Activated T-helper 1 cell treated with anti-CD3 and anti-CD28 coated beads, Interleukin-12 subunit alpha, Interleukin-12 subunit beta, Interleukin-2, Interleukin-4 antibody, amounts not matched to agents 30 ng/mL and 10 ng/mL and 1 ng/mL, durations not matched to agents 14 hours and 24 hours and 36 hours (primary cell): ENCODE data around the gene TERT. TPM values are rescaled to one million over a fixed set of nuclear protein-coding genes. Genes with fewer than 3 reads are reported as not detected.

Source experiments
- DNase-seq: peaks from one replicate; pipeline ENCODE4 v3.0.0; 2021; ENCODE audit warnings: low spot score
- H3K27ac Mint-ChIP-seq: one replicate; pipeline ENCODE4 v1.8.0; 2021; ENCODE audit warnings: mild to moderate bottlenecking, mixed read lengths
- H3K27me3 Mint-ChIP-seq: one replicate; pipeline ENCODE4 v1.8.0; 2022; ENCODE audit warnings: mild to moderate bottlenecking, moderate library complexity, mixed read lengths; ENCODE audit not compliant: insufficient read depth
- H3K36me3 Mint-ChIP-seq: one replicate; pipeline ENCODE4 v1.8.0; 2021; ENCODE audit warnings: low read depth, mixed read lengths
- H3K4me1 Mint-ChIP-seq: one replicate; pipeline ENCODE4 v1.8.0; 2021; ENCODE audit warnings: low read depth, mixed read lengths
- H3K4me3 Mint-ChIP-seq: one replicate; pipeline ENCODE4 v1.8.0; 2021; ENCODE audit warnings: mild to moderate bottlenecking, moderate library complexity, mixed read lengths
- H3K9me3 Mint-ChIP-seq: one replicate; pipeline ENCODE4 v1.8.0; 2021; ENCODE audit warnings: mixed read lengths
- intact Hi-C: fragments of 100-400 bp; cut with micrococcal nuclease; formaldehyde crosslinking; loops from one replicate; pipeline ENCODE4 v1.15.1; 2024
- total RNA-seq: library from RNA; stranded (reverse); gene quantifications from 2 replicates; pipeline ENCODE4 v1.2.3, GENCODE V29; 2022

TERT gene
- total RNA-seq, 1 donor from 2014 or later = 12.3 TPM

DNA sequence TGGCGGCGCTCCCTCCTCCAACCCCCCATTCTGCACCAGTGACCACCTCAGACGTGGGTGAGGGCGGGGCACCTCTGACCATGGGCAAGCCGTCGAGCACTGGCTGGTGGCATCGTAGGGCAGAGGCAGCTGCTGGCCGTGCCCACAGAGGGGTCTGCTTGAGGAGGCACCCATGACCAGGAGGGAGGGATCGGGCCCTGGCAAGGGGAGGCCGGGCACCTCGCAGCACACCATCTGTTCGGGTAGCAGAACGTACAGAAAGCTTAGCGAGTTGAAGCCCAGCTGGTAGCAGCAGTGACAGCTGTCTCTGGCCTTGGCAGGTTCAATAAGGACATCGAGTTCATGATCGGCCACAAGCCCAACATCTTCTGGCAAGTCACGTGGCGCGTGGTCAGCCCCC lies 74.0 kb downstream of the TERT start:
- Mint-ChIP-seq H3K27ac (no peak overlapping the region), H3K27me3 (no peaks in the 10 kb centered on the region), H3K4me1 (no peaks in the 10 kb centered on the region), H3K9me3 (no peaks in the 10 kb centered on the region), H3K4me3 (no peak overlapping the region), H3K36me3 (no peaks in the 10 kb centered on the region)
- no peak for DNase-seq
- intact Hi-C loops = no loop called here

DNA sequence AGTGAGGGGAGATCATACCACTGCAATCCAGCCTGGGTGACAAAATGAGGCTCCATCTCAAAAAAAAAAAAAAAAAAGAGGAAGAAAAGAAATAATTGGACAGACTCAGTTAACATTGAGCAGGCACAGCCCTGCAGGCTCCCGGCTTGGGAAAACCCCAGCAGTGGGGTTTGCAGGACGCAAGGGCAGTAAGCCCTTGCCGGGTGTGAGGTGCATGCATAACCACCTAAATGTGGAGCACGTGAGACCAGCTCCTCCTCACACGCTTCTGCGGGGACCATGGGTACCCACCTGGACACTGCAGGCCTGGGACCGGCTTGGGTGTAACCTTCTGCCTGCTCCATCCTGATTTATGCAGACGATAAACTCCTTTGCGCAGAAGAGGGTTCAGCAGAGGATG lies 74.5 kb downstream of the TERT start:
- intact Hi-C loops = no loop called here
- no peaks in the 10 kb centered on the region for H3K9me3 Mint-ChIP-seq

DNA sequence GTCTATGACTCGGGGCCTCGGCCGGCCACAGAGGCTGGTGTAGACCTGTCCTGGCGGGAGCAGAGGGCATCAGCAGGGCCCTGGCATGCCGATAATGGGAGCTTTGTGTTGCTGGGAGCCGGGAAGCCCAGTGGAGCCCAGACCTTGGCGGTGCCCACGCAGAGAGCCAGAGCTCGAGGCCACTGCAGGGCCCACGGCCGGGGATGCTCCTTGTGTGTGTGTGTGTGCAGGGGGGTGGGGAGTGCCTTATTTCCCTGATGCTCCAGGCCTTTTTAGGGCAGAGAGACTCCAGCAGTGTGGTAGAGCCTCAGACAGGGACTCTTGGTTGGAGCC lies 75.1 kb downstream of the TERT start:
- H3K27ac Mint-ChIP-seq = no peak overlapping the region
- no peaks in the 10 kb centered on the region for H3K36me3 Mint-ChIP-seq

More for the DNA sequence above, 74.5 kb downstream of the TERT start:
- H3K4me1 Mint-ChIP-seq = no peaks in the 10 kb centered on the region
- no peak overlapping the region for H3K4me3 Mint-ChIP-seq
- no peaks in the 10 kb centered on the region for H3K27me3 Mint-ChIP-seq
- H3K27ac Mint-ChIP-seq = no peak overlapping the region
- no peaks in the 10 kb centered on the region for H3K36me3 Mint-ChIP-seq
- no peak for DNase-seq

GRCh38 chr5:1219098-1219767 lies 75.6 kb downstream of the TERT start:
- Mint-ChIP-seq H3K4me3 (no peak overlapping the region), H3K9me3 (no peaks in the 10 kb centered on the region), H3K27me3 (no peaks in the 10 kb centered on the region), H3K36me3 (no peaks in the 10 kb centered on the region), H3K4me1 (no peaks in the 10 kb centered on the region), H3K27ac (no peak overlapping the region)
- DNase-seq = no peak
- intact Hi-C loops = no loop called here

More for the DNA sequence above, 75.1 kb downstream of the TERT start:
- no peaks in the 10 kb centered on the region for H3K9me3 Mint-ChIP-seq
- no peak overlapping the region for H3K4me3 Mint-ChIP-seq
- no peak for DNase-seq
- no peaks in the 10 kb centered on the region for H3K4me1 Mint-ChIP-seq
- intact Hi-C loops = no loop called here
- no peaks in the 10 kb centered on the region for H3K27me3 Mint-ChIP-seq

DNA sequence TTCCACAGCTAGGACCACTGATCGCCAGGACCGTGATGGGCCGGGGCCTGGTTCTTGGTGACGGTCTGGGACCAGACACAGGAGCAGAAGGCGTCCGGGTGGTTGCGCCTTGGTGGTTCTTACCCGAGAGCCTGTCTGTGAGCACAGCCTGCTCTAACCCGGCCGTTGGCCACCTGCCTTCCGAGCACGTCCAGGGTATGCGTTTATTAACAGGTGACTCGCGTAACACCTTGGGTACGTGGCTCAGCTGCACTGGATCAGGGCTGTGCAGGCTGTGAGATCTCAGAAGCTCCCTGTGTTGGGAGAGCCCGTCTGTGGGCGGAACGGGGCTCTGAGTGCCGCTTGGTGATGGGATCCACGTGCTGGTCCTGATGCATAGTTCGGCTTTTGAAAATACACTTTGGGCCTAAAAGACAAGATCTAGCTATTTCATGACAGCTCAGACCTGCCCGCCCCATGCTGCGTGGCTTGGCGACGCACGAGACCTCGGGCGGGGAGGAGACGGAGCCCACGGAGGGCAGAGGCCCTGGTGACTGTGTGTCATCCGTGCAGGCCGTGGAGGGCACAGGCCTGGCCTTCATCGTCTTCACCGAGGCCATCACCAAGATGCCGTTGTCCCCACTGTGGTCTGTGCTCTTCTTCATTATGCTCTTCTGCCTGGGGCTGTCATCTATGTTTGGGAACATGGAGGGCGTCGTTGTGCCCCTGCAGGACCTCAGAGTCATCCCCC lies 76.4 kb downstream of the TERT start:
- Mint-ChIP-seq H3K4me3 (no peak overlapping the region), H3K27me3 (no peaks in the 10 kb centered on the region), H3K27ac (no peak overlapping the region), H3K4me1 (no peaks in the 10 kb centered on the region), H3K36me3 (no peaks in the 10 kb centered on the region), H3K9me3 (no peaks in the 10 kb centered on the region)
- intact Hi-C loops = no loop called here
- DNase-seq = no peak

DNA sequence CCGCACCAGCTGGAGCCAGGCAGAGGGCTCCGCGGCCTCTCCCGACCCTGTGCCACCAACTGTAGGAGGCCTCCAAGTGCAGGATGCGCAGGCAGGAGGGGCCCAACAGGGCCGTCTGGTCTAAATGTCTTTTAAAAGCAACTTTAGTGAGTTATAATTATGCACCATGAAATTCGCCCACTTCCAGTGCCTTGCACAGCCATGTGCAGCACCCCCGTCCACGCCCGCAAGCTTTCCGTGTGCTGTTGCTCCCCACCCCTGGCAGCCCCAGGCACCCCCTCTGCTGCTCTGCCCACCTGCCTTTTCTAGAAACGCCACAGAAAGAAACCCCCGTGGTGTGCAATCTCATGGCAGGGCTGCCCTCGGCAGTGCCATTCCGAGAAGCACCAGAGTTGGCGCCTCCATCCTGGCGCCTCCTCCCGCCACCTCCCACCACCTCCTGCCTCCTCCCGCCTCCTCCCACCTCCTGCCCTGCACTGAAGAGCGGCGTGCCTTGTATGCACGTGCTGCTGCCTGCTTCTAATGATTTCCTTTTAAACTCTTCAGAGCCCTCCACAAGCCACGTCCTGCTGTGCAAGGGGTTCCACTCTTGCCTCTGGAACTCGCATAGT lies 77.2 kb downstream of the TERT start:
- intact Hi-C loops = no loop called here
- Mint-ChIP-seq H3K4me3 (no peak overlapping the region), H3K4me1 (no peaks in the 10 kb centered on the region), H3K36me3 (no peaks in the 10 kb centered on the region), H3K9me3 (no peaks in the 10 kb centered on the region), H3K27ac (no peak overlapping the region), H3K27me3 (no peaks in the 10 kb centered on the region)
- DNase-seq = no peak

- H3K27ac Mint-ChIP-seq = no peak overlapping the region
- no peaks in the 10 kb centered on the region for H3K4me1 Mint-ChIP-seq
- no peaks in the 10 kb centered on the region for H3K9me3 Mint-ChIP-seq
- intact Hi-C loops = no loop called here
- no peak for DNase-seq
- H3K27me3 Mint-ChIP-seq = no peaks in the 10 kb centered on the region
- H3K36me3 Mint-ChIP-seq = no peaks in the 10 kb centered on the region
- H3K4me3 Mint-ChIP-seq = no peak overlapping the region
Measured at GRCh38 chr5:1216918-1217295, 78.0 kb downstream of the TERT start.

DNA sequence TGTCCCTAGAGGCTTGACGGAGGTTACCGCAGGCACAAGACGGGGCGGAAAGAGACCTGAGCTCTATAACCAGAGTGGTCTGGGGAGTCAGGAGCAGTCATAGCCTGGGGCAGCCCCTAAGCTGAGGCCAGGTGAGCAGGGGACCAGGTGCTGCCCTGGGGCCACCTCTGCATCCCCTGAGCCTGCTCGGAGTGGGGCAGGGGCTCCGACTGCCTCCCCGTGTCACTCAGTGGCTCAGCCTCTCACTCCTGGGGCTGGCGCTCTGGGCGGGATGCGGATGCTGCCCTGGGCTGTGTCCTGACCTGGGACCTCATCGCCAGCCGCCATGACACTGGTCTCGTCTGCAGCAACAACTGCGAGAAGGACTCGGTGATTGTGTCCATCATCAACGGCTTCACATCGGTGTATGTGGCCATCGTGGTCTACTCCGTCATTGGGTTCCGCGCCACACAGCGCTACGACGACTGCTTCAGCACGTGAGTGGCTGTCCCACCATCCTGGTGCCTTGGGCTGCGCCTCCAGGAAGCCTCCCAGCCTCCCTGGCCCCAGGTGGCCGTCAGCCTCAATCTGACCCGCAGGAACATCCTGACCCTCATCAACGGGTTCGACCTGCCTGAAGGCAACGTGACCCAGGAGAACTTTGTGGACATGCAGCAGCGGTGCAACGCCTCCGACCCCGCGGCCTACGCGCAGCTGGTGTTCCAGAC lies 78.5 kb downstream of the TERT start:
- Mint-ChIP-seq H3K27ac (no peak overlapping the region), H3K4me1 (no peaks in the 10 kb centered on the region), H3K27me3 (no peaks in the 10 kb centered on the region), H3K36me3 (no peaks in the 10 kb centered on the region), H3K4me3 (no peak overlapping the region), H3K9me3 (no peaks in the 10 kb centered on the region)
- intact Hi-C loops = no loop called here
- DNase-seq = no peak

GRCh38 chr5:1215320-1216096 lies 79.4 kb downstream of the TERT start:
- DNase-seq = no peak
- intact Hi-C loops = no loop called here
- no peaks in the 10 kb centered on the region for H3K9me3 Mint-ChIP-seq
- no peak overlapping the region for H3K27ac Mint-ChIP-seq
- H3K4me3 Mint-ChIP-seq = no peak overlapping the region
- no peaks in the 10 kb centered on the region for H3K27me3 Mint-ChIP-seq
- H3K36me3 Mint-ChIP-seq = no peaks in the 10 kb centered on the region
- no peaks in the 10 kb centered on the region for H3K4me1 Mint-ChIP-seq

- Mint-ChIP-seq H3K4me3 (no peak overlapping the region), H3K4me1 (no peaks in the 10 kb centered on the region), H3K9me3 (no peaks in the 10 kb centered on the region), H3K36me3 (no peaks in the 10 kb centered on the region), H3K27ac (no peak overlapping the region), H3K27me3 (no peaks in the 10 kb centered on the region)
- intact Hi-C loops = no loop called here
- DNase-seq = no peak
Measured at GRCh38 chr5:1214936-1215220, 80.0 kb downstream of the TERT start.

- Mint-ChIP-seq H3K36me3 (no peaks in the 10 kb centered on the region), H3K27ac (no peak overlapping the region), H3K9me3 (no peaks in the 10 kb centered on the region), H3K4me3 (no peak overlapping the region), H3K27me3 (no peaks in the 10 kb centered on the region), H3K4me1 (no peaks in the 10 kb centered on the region)
- intact Hi-C loops = no loop called here
- no peak for DNase-seq
Measured at GRCh38 chr5:1214163-1214935, 80.5 kb downstream of the TERT start.

DNA sequence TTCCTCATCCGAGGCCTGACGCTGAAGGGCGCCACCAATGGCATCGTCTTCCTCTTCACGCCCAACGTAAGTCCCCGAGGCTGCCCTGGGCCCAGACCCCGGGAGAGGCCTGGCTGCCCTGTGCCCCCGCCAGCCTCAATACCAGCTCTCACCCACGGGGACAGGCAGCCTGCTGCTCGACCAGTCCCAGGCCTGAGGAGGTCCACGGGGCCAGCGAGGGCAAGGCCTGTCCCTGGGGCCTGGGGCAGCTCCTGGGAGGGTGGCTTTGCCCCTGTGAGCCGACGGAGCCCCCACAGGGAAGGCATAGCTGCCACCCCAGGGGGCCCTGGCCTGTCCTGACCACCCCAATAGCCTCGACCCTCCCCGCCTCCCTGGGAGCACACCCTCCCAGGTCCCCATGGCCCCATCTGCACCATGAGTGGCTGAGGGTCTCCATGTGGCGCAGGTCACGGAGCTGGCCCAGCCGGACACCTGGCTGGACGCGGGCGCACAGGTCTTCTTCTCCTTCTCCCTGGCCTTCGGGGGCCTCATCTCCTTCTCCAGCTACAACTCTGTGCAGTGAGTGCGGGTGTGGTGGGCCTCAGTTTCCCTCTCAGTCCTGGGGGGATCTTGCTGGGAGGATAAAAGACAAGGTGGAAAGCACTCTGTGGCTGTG lies 81.2 kb downstream of the TERT start:
- Mint-ChIP-seq H3K9me3 (no peaks in the 10 kb centered on the region), H3K27me3 (no peaks in the 10 kb centered on the region), H3K4me1 (no peaks in the 10 kb centered on the region), H3K4me3 (no peak overlapping the region), H3K36me3 (no peaks in the 10 kb centered on the region), H3K27ac (no peak overlapping the region)
- intact Hi-C loops = no loop called here
- no peak for DNase-seq
